ENCODE measurements around the gene BABAM2. TPM values are rescaled to one million over a fixed set of nuclear protein-coding genes. Genes with fewer than 3 reads are reported as not detected.

BABAM2 gene
- polyA plus RNA-seq, 3 donors, result 33.2 to 52.8 (median 49.3) TPM

- no peaks in the 10 kb centered on the region for H3K36me3 ChIP-seq (replicated peaks in 1 of 2; ENCODE audit: control insufficient read depth in 1 of 2, insufficient read depth in 2 of 2, low read length in 2 of 2)
- Mint-ChIP-seq H3K36me3 (peaks cover 9 to 19% of the 10 kb centered on the region in 2 donors), H3K27ac (no peak overlapping the region), H3K27me3 (ENCODE audit: low read depth in 3 of 3) (peaks cover 0 to 5% (median 0%) of the 10 kb centered on the region in 3 donors), H3K4me3 (no peak overlapping the region), H3K4me1 (peaks cover 5% of the 10 kb centered on the region), H3K9me3 (peaks cover 0 to 6% (median 1%) of the 10 kb centered on the region in 7 donors)
- H4K20me1 ChIP-seq (ENCODE audit: insufficient read depth, low read length), result no peaks in the 10 kb centered on the region
- H3K27ac ChIP-seq (ENCODE audit: low read depth in 1 of 2, low read length in 2 of 2), result no peak overlapping the region
- intact Hi-C loops (cut with micrococcal nuclease), result loop anchor here in 1 of 2 donors (10.0 kb wide), 1 partner anchor 74 kb away; no protein-coding TSS in a partner anchor
- H3K79me2 ChIP-seq (ENCODE audit: insufficient read depth, low read length), result no peaks in the 10 kb centered on the region
- H3K9me3 ChIP-seq (replicated peaks in 1 of 2; ENCODE audit: control insufficient read depth in 1 of 2, insufficient read depth in 1 of 2, low read length in 2 of 2), result no peaks in the 10 kb centered on the region
- no peak overlapping the region for H3K4me2 ChIP-seq (replicated peaks; ENCODE audit: extremely low read depth, low read length, poor library complexity, severe bottlenecking)
- no peak for DNase-seq
- no peaks in the 10 kb centered on the region for H3K27me3 ChIP-seq (ENCODE audit: control insufficient read depth in 2 of 2, insufficient read depth in 2 of 2, low read length in 2 of 2)
- H3K4me3 ChIP-seq (replicated peaks in 1 of 3; ENCODE audit: low read depth in 2 of 3, low read length in 3 of 3), result no peak overlapping the region
- TF ChIP-seq CTCF (IDR thresholded peaks at IDR 0.05), result no peak
- no peak overlapping the region for H2AFZ ChIP-seq (ENCODE audit: insufficient read depth, low read depth, low read length, poor library complexity, severe bottlenecking)
- H3K4me1 ChIP-seq (ENCODE audit: control insufficient read depth in 1 of 2, insufficient read depth in 2 of 2, low read length in 2 of 2), result no peaks in the 10 kb centered on the region
- 100% methylated on average over 1 of the region's 2 CpGs for WGBS (ENCODE audit: insufficient coverage)
- no peak overlapping the region for H3K9ac ChIP-seq (ENCODE audit: insufficient read depth, low read length, poor library complexity, severe bottlenecking)
Measured at GRCh38 chr2:28101123-28101522, 210.6 kb downstream of the BABAM2 start.

GRCh38 chr2:28101892-28102291, 211.4 kb downstream of the BABAM2 start:
- Mint-ChIP-seq H3K4me3 (no peak overlapping the region), H3K27ac (no peak overlapping the region), H3K36me3 (peaks cover 3 to 16% of the 10 kb centered on the region in 2 donors), H3K9me3 (peaks cover 0 to 4% (median 1%) of the 10 kb centered on the region in 7 donors), H3K27me3 (ENCODE audit: low read depth in 3 of 3) (peaks cover 0 to 5% (median 0%) of the 10 kb centered on the region in 3 donors), H3K4me1 (no peaks in the 10 kb centered on the region)
- Histone ChIP-seq H4K20me1 (ENCODE audit: insufficient read depth, low read length) (no peaks in the 10 kb centered on the region), H2AFZ (ENCODE audit: insufficient read depth, low read depth, low read length, poor library complexity, severe bottlenecking) (no peak overlapping the region), H3K79me2 (ENCODE audit: insufficient read depth, low read length) (no peaks in the 10 kb centered on the region), H3K27ac (ENCODE audit: low read depth in 1 of 2, low read length in 2 of 2) (no peak overlapping the region), H3K4me2 (replicated peaks; ENCODE audit: extremely low read depth, low read length, poor library complexity, severe bottlenecking) (no peak overlapping the region), H3K36me3 (replicated peaks in 1 of 2; ENCODE audit: control insufficient read depth in 1 of 2, insufficient read depth in 2 of 2, low read length in 2 of 2) (no peaks in the 10 kb centered on the region), H3K9ac (ENCODE audit: insufficient read depth, low read length, poor library complexity, severe bottlenecking) (no peak overlapping the region), H3K4me3 (replicated peaks in 1 of 3; ENCODE audit: low read depth in 2 of 3, low read length in 3 of 3) (no peak overlapping the region), H3K9me3 (replicated peaks in 1 of 2; ENCODE audit: control insufficient read depth in 1 of 2, insufficient read depth in 1 of 2, low read length in 2 of 2) (no peaks in the 10 kb centered on the region), H3K27me3 (ENCODE audit: control insufficient read depth in 2 of 2, insufficient read depth in 2 of 2, low read length in 2 of 2) (no peaks in the 10 kb centered on the region), H3K4me1 (ENCODE audit: control insufficient read depth in 1 of 2, insufficient read depth in 2 of 2, low read length in 2 of 2) (no peaks in the 10 kb centered on the region)
- no peak for DNase-seq
- intact Hi-C loops (cut with micrococcal nuclease), result loop anchor here in 1 of 2 donors (10.0 kb wide), 1 partner anchor 73 kb away; no protein-coding TSS in a partner anchor
- no peak for TF ChIP-seq CTCF (IDR thresholded peaks at IDR 0.05)
- no CpG with 5 or more reads among the region's 3 CpGs for WGBS (ENCODE audit: insufficient coverage)
